RPMI7951 (cell line): ENCODE measurements around the gene NOL6. TPM values are rescaled to one million over a fixed set of nuclear protein-coding genes. Genes with fewer than 3 reads are reported as not detected.
"Not testable (repeated sequence)": the region's sequence is repeated elsewhere in the genome, so short reads cannot be mapped to it uniquely, and the experiment has no call there.

Source experiments
- DNase-seq: peaks from one replicate; pipeline ENCODE4 v3.0.0-alpha.2; 2012; ENCODE audit warnings: low read depth
- total RNA-seq: library from RNA; depleted of rRNA; stranded (reverse); fragments of >200 nt; shearing (Covaris generic); gene quantifications from 2 replicates; pipeline ENCODE4 v1.2.3, GENCODE V29; 2014; rRNA removed

Gene NOL6
- total RNA-seq, 1 experiment from 2014 or later: 12.9 TPM

DNA sequence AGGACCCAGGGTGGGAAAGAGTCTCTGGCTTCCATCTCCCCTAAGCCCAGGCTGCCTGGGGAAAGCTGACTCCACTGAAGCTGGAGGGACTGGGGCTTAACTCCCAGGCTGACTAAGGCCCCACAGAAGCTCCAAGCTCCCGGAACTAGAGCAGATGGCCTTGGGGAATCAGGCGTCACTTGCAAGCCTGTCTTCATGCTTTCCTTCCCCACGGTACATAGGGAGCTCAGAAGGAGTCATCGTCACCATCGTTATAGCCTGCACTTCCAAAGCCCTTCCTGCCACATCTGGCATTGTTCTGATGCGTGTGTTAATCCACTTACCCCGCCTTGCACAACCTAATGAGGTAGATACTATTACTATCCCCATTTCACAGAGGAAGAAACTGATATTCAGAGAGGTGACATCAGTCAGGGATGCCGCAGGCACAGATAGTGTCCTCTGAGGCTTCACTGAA is 37.9 kb downstream of the NOL6 start:
- peak; percentile 42 for DNase-seq

DNA sequence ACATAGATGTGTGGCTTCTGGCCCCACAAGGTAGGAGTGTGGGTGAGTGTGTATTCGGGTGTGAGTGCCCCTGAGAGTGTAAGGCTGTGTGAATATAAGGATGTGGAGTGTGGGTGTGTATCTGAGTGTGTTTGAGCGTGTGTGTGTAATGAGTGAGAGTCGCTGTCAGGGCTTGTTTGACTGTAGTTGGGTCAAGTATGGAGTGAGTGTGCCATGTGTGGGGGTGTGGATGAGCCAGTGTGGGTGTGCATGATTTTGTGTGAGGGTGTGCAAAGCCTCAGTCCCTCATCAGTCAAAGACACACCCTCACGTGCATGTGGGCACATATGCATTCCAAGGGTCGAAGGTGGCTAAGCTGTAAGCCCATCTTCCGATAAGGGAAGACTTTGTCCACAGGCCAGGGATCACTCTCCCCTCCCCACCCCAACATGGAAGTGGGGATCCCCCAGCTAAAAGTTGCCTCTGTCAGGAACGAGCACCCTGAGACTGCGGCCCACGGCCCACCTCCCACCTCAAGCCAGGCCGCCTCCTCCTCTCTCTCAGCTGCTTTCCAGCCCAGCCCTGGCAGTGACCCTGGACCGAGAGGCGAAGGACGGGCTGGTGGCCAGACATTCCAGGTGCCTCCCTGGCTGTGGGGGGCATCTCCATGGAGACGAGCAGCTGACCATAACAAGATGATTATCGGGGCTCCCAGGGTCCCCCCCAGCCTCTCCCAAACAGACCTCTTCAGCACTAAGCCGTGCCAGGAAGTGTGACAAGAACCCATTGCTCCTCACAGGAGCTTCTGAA is 39.2 kb downstream of the NOL6 start:
- no peak for DNase-seq

DNA sequence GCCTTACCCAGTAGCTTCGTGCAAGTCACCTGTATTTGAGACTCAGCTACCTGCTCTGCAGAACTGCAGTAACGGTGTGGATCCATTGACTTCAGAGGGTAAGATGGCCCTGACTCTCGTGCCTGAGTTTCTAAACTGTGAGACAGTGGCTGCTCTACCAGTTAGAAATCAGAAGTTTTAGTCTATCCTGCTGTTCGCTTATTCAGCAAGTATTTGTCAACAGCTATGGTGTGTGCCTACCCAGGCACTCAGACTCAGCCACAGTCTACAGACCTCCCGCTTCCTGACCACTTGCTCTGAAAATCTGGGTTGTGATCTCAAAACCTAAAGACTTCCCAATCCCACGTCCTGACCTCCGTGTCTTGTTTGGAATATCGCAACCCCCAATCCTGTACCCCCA is 39.9 kb downstream of the NOL6 start:
- no peak for DNase-seq

DNA sequence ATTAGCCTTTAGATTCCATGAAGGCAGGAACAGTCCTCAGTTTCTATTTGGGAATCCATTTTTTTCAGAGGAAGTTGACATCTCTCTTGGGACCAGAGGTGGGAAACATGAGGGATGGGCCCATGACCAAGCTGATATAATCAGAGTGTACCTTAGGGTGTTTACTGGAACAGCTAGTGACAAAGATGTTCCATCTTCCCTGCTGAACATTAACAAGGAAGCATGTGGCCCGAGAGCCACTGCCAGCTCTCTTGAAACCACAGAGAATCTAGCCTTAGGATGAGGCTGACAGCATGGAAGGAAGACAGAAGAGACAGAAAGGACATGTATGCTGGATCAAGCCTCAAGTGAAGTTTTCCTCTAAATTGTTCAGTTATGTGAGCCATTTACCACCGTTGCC is 42.3 kb downstream of the NOL6 start:
- no peak for DNase-seq

DNA sequence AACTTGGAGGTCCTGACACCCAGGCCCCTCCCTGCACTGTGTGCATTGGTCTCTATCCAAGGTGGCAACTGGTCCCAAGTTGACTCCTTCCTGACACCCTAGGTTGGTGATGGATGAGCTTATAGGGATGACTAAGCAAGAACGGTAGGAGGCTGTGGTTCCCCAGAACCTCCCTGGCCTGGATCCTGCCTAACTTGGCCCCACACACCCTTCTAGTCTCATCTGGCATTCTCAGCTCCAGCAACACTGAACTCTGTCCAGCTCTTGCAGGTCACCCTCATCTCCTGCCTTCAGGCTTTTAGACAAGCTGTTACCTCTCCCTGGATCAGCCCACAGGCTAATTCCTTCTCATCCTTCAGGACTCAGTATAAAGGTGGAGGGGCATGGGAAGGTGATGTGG is 42.8 kb downstream of the NOL6 start:
- DNase-seq: peak; percentile 45

DNA sequence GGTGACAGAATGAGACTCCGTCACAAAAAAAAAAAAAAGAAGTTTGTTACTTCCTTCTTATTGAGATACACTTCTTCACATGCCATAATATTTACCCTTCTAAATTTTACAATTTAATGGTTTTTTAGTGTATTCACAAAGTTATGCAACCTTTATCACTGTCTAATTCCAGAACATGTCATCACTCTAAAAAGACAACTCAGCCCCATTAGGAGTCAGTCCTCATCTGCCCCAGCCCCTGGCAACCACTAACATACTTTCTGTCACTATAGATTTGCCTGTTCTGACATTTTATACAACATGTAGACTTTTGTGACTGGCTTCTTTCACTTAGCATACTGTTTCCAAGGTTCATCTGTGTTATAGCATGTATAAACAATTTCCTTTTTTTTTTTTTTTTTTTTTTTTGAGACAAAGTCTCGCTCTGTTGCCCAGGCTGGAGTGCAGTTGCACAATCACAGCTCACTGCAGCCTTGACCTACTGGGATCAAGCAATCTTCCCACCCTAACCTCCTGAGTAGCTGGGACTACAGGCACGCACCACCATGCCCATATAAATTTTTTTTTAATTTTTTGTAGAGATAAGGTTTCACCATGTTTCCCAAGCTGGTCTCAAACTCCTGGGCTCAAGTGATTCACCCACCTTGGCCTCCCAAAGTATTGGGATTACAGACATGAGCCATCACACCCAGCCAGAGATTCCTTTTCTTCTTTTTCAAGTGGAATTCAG is 44.3 kb downstream of the NOL6 start:
- DNase-seq: no peak

DNA sequence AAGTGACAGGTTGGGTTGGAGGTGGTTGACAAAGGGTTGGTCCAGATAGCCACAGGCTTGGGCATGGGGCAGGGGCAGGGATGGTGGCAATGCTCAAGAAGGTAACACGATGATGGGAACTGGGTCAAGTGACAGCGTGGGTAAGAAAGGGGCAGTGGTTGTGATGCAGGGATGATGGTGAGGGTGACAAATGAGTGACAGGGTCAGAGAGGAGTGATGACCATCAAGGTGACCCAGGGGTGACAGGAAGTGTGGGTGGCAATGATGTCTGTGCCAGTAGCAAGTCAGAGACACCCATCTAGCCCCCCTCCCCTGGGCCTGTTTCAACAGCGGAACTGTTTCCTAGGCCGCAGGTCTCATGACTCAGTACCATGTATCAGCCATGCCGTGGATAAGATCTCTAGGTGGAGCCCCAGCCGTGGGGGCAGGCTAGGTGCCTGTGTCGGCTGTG is 46.9 kb downstream of the NOL6 start:
- DNase-seq: no peak

DNA sequence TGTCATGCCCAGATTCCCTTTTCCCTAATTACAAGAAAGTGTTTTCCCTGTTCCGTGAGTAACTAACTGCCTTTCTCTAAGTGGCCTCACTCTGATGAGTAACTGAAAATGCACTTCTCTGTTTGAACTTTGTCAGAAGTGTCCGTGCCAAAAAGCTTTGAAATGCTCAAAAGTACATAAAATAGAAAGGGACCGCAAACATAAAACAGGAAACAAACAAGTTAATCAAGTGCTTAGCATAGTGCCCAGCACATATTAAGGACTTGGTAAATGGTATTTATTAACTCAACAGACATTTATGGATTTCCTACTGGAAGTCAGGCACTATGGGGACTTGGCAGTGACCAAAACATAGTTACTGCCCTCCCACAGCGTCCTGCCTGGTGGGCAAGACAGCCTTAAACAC is 48.6 kb downstream of the NOL6 start:
- DNase-seq: no peak

DNA sequence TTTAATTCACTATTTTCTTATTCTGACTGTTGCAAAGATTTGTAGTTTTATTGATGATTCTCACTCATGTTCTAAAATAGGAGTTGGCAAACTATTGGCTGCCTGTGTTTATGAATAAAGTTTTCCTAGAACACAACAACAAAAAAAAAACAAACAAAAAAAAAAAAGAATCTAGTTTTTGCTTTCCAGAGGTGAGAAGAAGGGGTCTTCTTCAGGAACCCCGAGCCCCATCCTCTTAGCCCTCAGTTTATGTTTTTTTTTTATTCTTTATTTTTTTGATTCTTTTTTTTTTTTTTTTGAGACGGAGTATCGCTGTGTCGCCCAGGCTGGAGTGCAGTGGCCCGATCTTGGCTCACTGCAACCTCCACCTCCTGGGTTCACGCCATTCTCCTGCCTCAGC is 49.2 kb downstream of the NOL6 start:
- not testable (repeated sequence) for DNase-seq

DNA sequence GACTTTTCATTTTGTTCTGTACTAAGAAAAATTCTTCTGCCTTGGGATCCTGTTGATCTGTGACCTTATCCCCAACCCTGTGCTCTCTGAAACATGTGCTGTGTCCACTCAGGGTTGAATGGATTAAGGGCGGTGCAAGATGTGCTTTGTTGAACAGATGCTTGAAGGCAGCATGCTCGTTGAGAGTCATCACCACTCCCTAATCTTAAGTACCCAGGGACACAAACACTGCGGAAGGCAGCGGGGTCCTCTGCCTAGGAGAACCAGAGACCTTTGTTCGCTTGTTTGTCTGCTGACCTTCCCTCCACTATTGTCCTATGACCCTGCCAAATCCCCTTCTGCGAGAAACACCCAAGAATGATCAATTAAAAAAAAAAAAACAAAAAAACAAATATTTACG is 49.7 kb downstream of the NOL6 start:
- not testable (repeated sequence) for DNase-seq

DNA sequence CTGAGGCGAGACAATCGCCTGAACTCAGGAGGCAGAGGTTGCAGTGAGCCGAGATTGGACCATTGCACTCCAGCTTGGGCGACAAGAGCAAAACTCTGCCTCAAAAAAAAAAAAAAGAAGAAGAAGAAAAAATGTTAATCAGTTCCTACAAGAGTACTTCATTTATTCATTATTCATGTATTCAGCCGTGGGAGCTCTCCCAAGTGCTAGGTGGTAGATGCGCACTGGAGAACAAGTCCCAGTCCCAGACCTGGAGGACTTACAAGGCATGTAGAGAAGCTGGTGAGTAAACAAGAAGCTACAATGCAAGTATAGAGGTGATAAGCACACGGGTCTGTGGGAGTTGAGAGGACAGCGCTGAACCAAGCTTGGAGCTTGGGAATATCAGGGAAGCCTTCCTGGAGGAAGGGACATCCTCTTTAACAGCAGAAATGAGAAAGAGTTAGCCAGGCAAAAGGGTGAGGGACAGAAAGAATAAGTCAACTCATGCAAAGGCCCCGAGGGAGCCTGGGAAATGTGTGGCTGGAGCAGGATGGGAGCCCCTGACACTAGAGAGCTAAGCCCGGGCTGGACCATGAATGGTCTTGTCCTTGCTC is 53.9 kb downstream of the NOL6 start:
- no peak for DNase-seq

DNA sequence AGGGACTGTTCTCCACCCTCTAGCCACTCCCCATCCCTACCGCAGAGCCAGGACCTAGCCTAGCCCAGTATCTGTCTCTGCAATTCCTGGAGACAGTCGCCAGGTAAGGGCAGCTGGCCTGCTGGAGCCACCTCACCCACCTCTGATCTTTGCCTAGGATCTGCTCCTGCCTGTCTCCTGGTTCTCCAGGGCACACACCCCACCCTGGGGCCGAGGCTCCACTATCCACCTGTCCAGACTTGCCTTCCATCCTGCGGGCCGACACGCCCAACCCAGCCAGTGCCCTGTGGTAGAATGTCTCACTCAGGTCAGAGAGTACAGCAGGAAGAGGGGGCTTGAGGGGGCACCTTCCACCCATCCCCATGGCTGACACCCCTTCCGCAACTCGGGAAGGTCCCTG is 55.6 kb downstream of the NOL6 start:
- DNase-seq: no peak

DNA sequence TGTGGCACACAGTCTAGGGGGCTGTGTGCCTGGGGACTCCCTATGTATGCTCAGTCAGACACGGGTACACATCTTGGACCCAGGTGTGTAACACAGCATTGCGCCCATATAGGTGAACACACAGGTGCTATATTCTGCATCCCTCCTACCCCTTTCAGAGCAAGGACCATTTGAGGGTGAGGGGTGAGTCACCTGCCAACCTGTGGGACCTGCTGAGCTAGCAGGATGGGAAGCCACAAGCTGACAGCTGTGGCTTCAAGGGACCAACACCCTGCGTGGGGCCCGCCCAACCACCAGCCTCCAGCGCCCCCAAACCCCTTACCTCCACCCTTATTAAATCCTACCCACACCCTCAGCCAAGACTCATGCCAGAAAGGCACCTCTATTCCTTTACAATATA is 56.7 kb downstream of the NOL6 start:
- no peak for DNase-seq

DNA sequence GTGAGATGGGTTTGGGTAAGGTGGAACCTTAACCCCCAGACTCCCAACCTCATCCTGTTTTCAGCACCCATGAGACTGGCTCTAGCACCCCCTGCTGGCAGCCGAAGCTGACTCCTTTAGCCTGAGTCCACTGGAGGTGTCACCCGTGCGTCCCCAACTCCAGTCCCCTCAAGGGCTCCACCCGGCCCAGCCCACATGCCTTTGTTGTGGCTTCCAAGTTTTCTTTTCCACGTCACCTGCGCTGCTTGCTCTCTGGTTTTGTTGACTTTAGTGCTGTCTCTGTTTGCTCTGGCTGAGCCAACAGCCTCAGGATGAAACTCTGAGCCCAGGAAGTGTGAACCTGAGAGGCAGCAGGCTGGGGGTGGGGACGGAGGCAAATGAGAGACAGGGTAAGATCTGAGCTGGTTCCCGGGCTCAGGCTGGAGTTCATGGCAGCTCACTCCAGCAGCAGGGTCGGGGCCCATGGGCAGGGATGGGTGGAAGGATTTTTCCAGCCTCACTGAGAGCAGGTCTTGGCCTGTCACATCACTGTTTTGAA is 58.2 kb downstream of the NOL6 start:
- DNase-seq: peak; percentile 30

DNA sequence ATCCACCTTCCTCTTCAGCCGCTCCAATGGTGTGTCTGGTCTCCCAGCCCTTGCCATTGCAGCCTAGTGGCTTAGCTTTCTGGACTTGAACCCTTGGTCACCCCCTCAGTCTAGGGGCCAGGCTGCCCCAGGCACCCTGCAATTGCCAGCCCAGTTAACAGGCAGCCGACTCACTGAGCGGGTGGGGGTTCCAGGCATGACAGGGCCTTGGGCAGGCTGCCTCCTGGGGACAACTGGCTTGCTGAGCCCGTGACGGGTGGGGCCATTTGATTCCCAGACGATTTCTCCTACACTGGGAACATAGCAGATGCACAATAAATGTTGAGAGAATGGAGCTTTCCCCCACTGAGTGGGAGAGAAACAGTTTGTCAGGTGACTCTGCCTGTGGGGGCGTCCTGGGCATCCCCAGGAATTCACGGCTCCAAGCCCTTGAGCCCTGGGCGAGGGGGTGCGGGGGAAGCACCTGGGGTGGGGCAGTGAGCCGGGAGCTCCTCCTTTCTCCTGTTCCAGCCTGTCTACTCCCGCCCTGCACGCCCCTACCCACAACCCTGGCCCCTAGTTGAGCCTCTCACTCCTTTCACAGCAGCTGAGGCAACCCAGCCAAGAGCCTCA is 58.7 kb downstream of the NOL6 start:
- no peak for DNase-seq

DNA sequence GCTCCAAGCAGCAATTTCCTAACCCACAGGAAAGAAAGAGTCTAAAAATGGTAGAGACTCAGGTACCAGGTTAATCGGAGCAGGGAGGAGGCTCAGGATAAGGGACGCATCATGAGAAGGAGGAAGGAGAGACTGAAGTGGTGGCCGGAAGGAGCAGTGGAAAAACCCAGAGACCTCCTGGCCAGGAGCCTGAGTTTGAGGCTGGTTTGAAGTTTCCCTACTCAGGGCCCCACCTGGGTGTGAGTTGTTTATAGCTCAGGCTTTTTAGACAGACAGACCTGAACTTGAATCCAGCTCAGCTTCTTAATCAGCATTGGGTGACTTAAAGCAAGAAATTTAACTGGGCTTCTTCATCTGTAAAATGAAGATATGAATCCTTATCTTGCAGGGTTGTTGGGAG is 59.5 kb downstream of the NOL6 start:
- DNase-seq: no peak

Other genes with a start within 250 kb of the NOL6 start
- not detected in 2 replicates for gene SPINK4, start 233.8 kb downstream of the NOL6 start, total RNA-seq
- gene BAG1, start 209.2 kb downstream of the NOL6 start, total RNA-seq: 19.9 and 34.0 TPM in 2 replicates
- gene CHMP5, start 208.9 kb downstream of the NOL6 start, total RNA-seq: 135 and 143 TPM in 2 replicates
- gene NFX1, start 183.4 kb downstream of the NOL6 start, total RNA-seq: 14.0 and 16.3 TPM in 2 replicates
- gene AQP7, start 71.4 kb downstream of the NOL6 start, total RNA-seq: not detected in 2 replicates
- gene AQP3, start 26.3 kb downstream of the NOL6 start, total RNA-seq: 1.4 and 1.6 TPM in 2 replicates
- not detected in 2 replicates for gene ANKRD18B, start 50.3 kb upstream of the NOL6 start, total RNA-seq